Panc1 (cell line): ENCODE measurements around the gene TRPC6. TPM values are rescaled to one million over a fixed set of nuclear protein-coding genes. Genes with fewer than 3 reads are reported as not detected.

Experiments
- ATAC-seq: fragments of 200-7000 bp; cut with Tn5 transposase; 2 replicates; pipeline ENCODE4 v1.9.1; 2020; ENCODE audit warnings: mild to moderate bottlenecking, moderate library complexity
- BruUV-seq: library from RNA; stranded (reverse); fragments of 400-500 nt; replicated peaks from 2 replicates; lab custom pipeline; 2021; lab: Mats Ljungman, UMichigan
- CTCF ChIA-PET: fragments of 300-600 bp; sonication (Branson Sonifier 250); formaldehyde crosslinking; loops from one replicate; lab custom pipeline; 2022; ENCODE audit warnings: antibody characterized with exemption; lab: Charles Lee
- POLR2A ChIA-PET: fragments of 300-600 bp; sonication (Branson Sonifier 250); formaldehyde crosslinking; loops from one replicate; lab custom pipeline; 2022; ENCODE audit warnings: antibody characterized with exemption; lab: Charles Lee
- DNase-seq: peaks from one replicate; pipeline ENCODE4 v3.0.0-alpha.2; 2010; ENCODE audit warnings: low read depth, low spot score
- H3K27ac ChIP-seq: 2 replicates; pipeline ENCODE4 v1.5.1; 2011; ENCODE audit warnings: mild to moderate bottlenecking, low read length, inconsistent platforms
- H3K27me3 ChIP-seq: fragments of 200-500 bp; sonication (Bioruptor generic); 2 replicates; pipeline ENCODE4 v1.6.0; 2014; ENCODE audit warnings: low read length, inconsistent platforms; ENCODE audit not compliant: control insufficient read depth, insufficient read depth
- H3K36me3 ChIP-seq: fragments of 200-500 bp; sonication (Bioruptor generic); 2 replicates; pipeline ENCODE4 v1.5.1; 2014; ENCODE audit warnings: inconsistent platforms, mild to moderate bottlenecking, low read length, moderate library complexity; ENCODE audit not compliant: control insufficient read depth, insufficient read depth
- H3K4me1 ChIP-seq: 2 replicates; pipeline ENCODE4 v1.5.1; 2011; ENCODE audit warnings: inconsistent platforms, mild to moderate bottlenecking, low read length, moderate library complexity; ENCODE audit not compliant: control insufficient read depth, insufficient read depth
- H3K4me3 ChIP-seq, 2 experiments: 2 replicates each; pipeline ENCODE4 v1.5.1; 2011 to 2012; ENCODE audit warnings: low read depth in 2 of 2, low read length in 2 of 2, mild to moderate bottlenecking in 2 of 2, inconsistent platforms in 1 of 2, moderate library complexity in 1 of 2
- H3K9me3 ChIP-seq: fragments of 200-500 bp; sonication (Bioruptor generic); 2 replicates; pipeline ENCODE4 v1.5.1; 2014; ENCODE audit warnings: low read depth, mild to moderate bottlenecking, inconsistent platforms, low read length, moderate library complexity; ENCODE audit not compliant: control insufficient read depth, insufficient read depth
- CTCF ChIP-seq: fragments of 450-650 bp; IDR thresholded peaks from 2 replicates; pipeline ENCODE4 v1.5.1; 2017; ENCODE audit warnings: mild to moderate bottlenecking
- POLR2AphosphoS5 ChIP-seq: IDR thresholded peaks from 2 replicates; pipeline ENCODE4 v1.6.1; 2012; ENCODE audit warnings: mild to moderate bottlenecking, low read depth, low read length, moderate library complexity
- REST ChIP-seq, 2 experiments: IDR thresholded peaks; 2 replicates each; pipeline ENCODE4 v1.6.1; 2011 to 2012; ENCODE audit warnings: low read depth in 2 of 2, control low read depth in 1 of 2, low read length in 1 of 2, mild to moderate bottlenecking in 1 of 2, moderate library complexity in 1 of 2; ENCODE audit not compliant: insufficient read depth in 1 of 2
- SIN3A ChIP-seq: IDR thresholded peaks from 2 replicates; pipeline ENCODE4 v1.6.1; 2012; ENCODE audit warnings: low read depth, mild to moderate bottlenecking, low read length, moderate library complexity, borderline replicate concordance; ENCODE audit not compliant: insufficient read depth
- TCF7L2 ChIP-seq: IDR thresholded peaks from 2 replicates; pipeline ENCODE4 v1.6.1; 2011; ENCODE audit warnings: mild to moderate bottlenecking, low read depth, low read length, inconsistent platforms
- in situ Hi-C: cut with HindIII; loops from 2 replicates; pipeline ENCODE4 v1.10.0; 2016; ENCODE audit warnings: low sequenced_read_pairs, low pct_unique_long_range_greater_than_20kb
- intact Hi-C: fragments of 100-400 bp; cut with micrococcal nuclease; formaldehyde crosslinking; loops from one replicate; pipeline ENCODE4 v1.10.0; 2022; ENCODE audit not compliant: unreplicated experiment
- total RNA-seq: library from RNA; stranded (reverse); gene quantifications from one replicate; pipeline ENCODE4 v1.2.1, GENCODE V29; 2021; ENCODE audit not compliant: unreplicated experiment

TRPC6 gene
- total RNA-seq, 1 experiment from 2014 or later = not detected

- Histone ChIP-seq H3K36me3 (no peaks in the 10 kb centered on the region), H3K4me3 (no peak overlapping the region), H3K27ac (no peak overlapping the region), H3K9me3 (no peaks in the 10 kb centered on the region), H3K4me1 (no peaks in the 10 kb centered on the region), H3K27me3 (no peaks in the 10 kb centered on the region)
- intact Hi-C loops = no loop called here
- in situ Hi-C loops = no loop called here
- ATAC-seq = no peak
- no peak for DNase-seq
- POLR2A ChIA-PET = no interaction called here
- TF ChIP-seq CTCF (no peak), POLR2AphosphoS5 (no peak), REST (IDR thresholded peaks at IDR 0.05; ENCODE audit: insufficient read depth in 1 of 2, low read depth in 2 of 2, low read length in 1 of 2) (no peak), TCF7L2 (no peak), SIN3A (no peak)
- CTCF ChIA-PET = no interaction called here
- no TSS peak for BruUV-seq
Measured at GRCh38 chr11:101523193-101523592, 60.6 kb downstream of the TRPC6 start.

DNA sequence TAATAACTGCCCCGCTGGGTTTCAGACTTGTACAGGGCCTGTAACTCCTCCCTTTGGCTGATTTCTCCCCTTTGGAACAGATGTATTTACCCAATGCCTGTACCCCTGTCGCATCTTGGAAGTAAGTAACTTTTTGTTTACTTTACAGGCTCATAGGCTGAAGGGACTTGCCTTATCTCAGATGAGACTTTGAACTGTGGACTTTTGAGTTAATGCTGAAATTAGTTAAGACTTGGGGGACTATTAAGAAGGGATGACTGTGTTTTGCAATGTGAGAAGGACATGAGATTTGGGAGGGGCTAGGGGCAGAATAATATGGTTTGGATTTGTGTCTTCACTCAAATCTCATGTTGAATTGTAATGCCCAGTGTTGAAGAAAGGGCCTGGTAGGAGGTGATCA lies 62.0 kb downstream of the TRPC6 start:
- Histone ChIP-seq H3K4me1 (no peaks in the 10 kb centered on the region), H3K36me3 (no peaks in the 10 kb centered on the region), H3K4me3 (no peak overlapping the region), H3K27me3 (peaks cover 3% of the 10 kb centered on the region), H3K27ac (no peak overlapping the region), H3K9me3 (no peaks in the 10 kb centered on the region)
- POLR2A ChIA-PET = no interaction called here
- in situ Hi-C loops = no loop called here
- no peak for ATAC-seq
- intact Hi-C loops = no loop called here
- no peak for DNase-seq
- BruUV-seq = no TSS peak
- CTCF ChIA-PET = no interaction called here
- no peak for TF ChIP-seq TCF7L2
- no peak for TF ChIP-seq SIN3A
- TF ChIP-seq POLR2AphosphoS5 = no peak
- TF ChIP-seq REST (IDR thresholded peaks at IDR 0.05; ENCODE audit: insufficient read depth in 1 of 2, low read depth in 2 of 2, low read length in 1 of 2) = no peak
- no peak for TF ChIP-seq CTCF
